Body of pancreas (tissue), 4 donors: ENCODE data around the gene MEIOSIN. TPM values are rescaled to one million over a fixed set of nuclear protein-coding genes. Genes with fewer than 3 reads are reported as not detected.
"Not testable (repeated sequence)": the region's sequence is repeated elsewhere in the genome, so short reads cannot be mapped to it uniquely, and the experiment has no call there.

ENCODE experiments used
- ATAC-seq: fragments of 150-250 bp; one replicate; pipeline ENCODE4 v1.9.1; 2016
- DNase-seq, 4 donors: peaks; one replicate each; pipeline ENCODE4 v3.0.0-alpha.2; 2019
- H3K27ac ChIP-seq, 4 donors: fragments of 200-600 bp; sonication (generic); 1 replicate in 3 of 4; 2 replicates in 1 of 4; pipeline versions ENCODE4 v1.5.1 to v1.6.1; 2016 to 2019; ENCODE audit warnings: mild to moderate bottlenecking in 1 of 4, mixed read lengths in 1 of 4, moderate library complexity in 1 of 4
- H3K27me3 ChIP-seq, 2 donors: fragments of 200-600 bp; sonication (generic); one replicate each; pipeline ENCODE4 v1.6.0; 2016; ENCODE audit warnings: mild to moderate bottlenecking in 1 of 2
- H3K36me3 ChIP-seq, 2 donors: fragments of 200-600 bp; sonication (generic); replicated peaks in 1 of 2; 2 replicates each; pipeline ENCODE4 v1.5.1; 2016; ENCODE audit warnings: low read depth in 2 of 2; ENCODE audit not compliant: insufficient read depth in 1 of 2
- H3K4me1 ChIP-seq: fragments of 200-600 bp; sonication (generic); one replicate; pipeline ENCODE4 v1.6.0; 2016
- H3K4me3 ChIP-seq, 2 donors: fragments of 200-600 bp; sonication (generic); 1 replicate in 1 of 2; 2 replicates in 1 of 2; pipeline ENCODE4 v1.5.1; 2016 to 2019
- H3K9me3 ChIP-seq, 3 donors: fragments of 200-600 bp; sonication (generic); 1 replicate in 2 of 3; 2 replicates in 1 of 3; pipeline ENCODE4 v1.5.1; 2016
- CTCF ChIP-seq, 7 experiments: fragments of 450-650 bp in 4 of 7; fragments of 200-600 bp in 3 of 7; sonication (generic) in 3 of 7; IDR thresholded peaks; one replicate each; pipeline ENCODE4 v1.5.1; 2016 to 2019; ENCODE audit warnings: antibody characterized with exemption in 7 of 7
- POLR2A ChIP-seq, 3 donors: fragments of 450-650 bp; IDR thresholded peaks; one replicate each; pipeline ENCODE4 v1.6.1; 2016; ENCODE audit warnings: antibody characterized with exemption in 3 of 3, mild to moderate bottlenecking in 2 of 3
- WGBS, 2 donors: methylation state at CpG; one replicate each; pipeline ENCODE4 v1.1.5; 2017; 5-methylcytosine and 5-hydroxymethylcytosine counted together
- intact Hi-C: fragments of 100-400 bp; cut with DNase I; formaldehyde crosslinking; loops from one replicate; pipeline ENCODE4 v1.15.1; 2023
- total RNA-seq, 2 donors: library from RNA; depleted of rRNA; stranded (reverse); fragments of >200 nt; gene quantifications; one replicate each; pipeline ENCODE4 v1.1.0, GENCODE V29; 2016

The MEIOSIN gene
- total RNA-seq, 2 donors from 2014 or later: not detected

DNA sequence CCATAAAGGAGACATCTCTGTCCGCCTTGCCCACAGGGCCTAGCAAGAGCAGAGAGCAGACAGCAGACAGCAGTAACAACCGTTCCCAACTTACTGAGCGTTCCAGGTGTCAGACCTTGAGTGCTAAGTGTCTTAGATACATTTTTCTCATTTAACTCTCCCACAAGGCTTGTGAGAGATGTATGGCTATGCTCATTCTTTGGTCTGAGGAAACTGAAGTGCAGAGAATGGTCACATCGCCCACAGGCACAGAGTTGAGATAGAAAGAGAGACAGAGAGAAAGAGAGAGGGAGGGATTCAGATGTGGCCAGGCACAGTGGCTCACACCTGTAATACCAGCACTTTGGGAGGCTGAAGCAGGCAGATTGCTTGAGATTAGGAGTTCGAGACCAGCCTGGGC lies 14.3 kb downstream of the MEIOSIN start:
- no peaks in the 10 kb centered on the region for H3K27me3 ChIP-seq
- no peaks in the 10 kb centered on the region for H3K4me1 ChIP-seq
- DNase-seq: no peak
- whole genome bisulfite sequencing, 2 donors: 73 to 74% methylated on average over 5 of the region's 5 CpGs
- no peaks in the 10 kb centered on the region for H3K9me3 ChIP-seq
- no peak for TF ChIP-seq POLR2A (IDR thresholded peaks at IDR 0.05)
- TF ChIP-seq CTCF (IDR thresholded peaks at IDR 0.05): no peak
- H3K27ac ChIP-seq: no peak overlapping the region
- no peaks in the 10 kb centered on the region for H3K36me3 ChIP-seq
- no peak overlapping the region for H3K4me3 ChIP-seq
- no peak for ATAC-seq
- intact Hi-C loops: no loop called here

GRCh38 chr19:45751483-45751882 lies 18.2 kb downstream of the MEIOSIN start:
- H3K27ac ChIP-seq, DNase-seq, intact Hi-C loops, ATAC-seq, H3K4me1 ChIP-seq, H3K27me3 ChIP-seq, H3K36me3 ChIP-seq, H3K4me3 ChIP-seq, H3K9me3 ChIP-seq: not testable (repeated sequence)
- WGBS, 2 donors: 86 to 88% methylated on average over 10 of the region's 10 CpGs

GRCh38 chr19:45752639-45753038 lies 19.4 kb downstream of the MEIOSIN start:
- H3K27me3 ChIP-seq: no peaks in the 10 kb centered on the region
- H3K9me3 ChIP-seq: no peaks in the 10 kb centered on the region
- ATAC-seq (no peak), DNase-seq (no peak)
- no peak for TF ChIP-seq CTCF (IDR thresholded peaks at IDR 0.05)
- TF ChIP-seq POLR2A (IDR thresholded peaks at IDR 0.05): no peak
- 92 to 93% methylated on average over 12 of the region's 12 CpGs for WGBS, 2 donors
- H3K4me3 ChIP-seq: no peak overlapping the region
- intact Hi-C loops: no loop called here
- H3K27ac ChIP-seq: no peak overlapping the region
- H3K4me1 ChIP-seq: no peaks in the 10 kb centered on the region
- no peaks in the 10 kb centered on the region for H3K36me3 ChIP-seq

DNA sequence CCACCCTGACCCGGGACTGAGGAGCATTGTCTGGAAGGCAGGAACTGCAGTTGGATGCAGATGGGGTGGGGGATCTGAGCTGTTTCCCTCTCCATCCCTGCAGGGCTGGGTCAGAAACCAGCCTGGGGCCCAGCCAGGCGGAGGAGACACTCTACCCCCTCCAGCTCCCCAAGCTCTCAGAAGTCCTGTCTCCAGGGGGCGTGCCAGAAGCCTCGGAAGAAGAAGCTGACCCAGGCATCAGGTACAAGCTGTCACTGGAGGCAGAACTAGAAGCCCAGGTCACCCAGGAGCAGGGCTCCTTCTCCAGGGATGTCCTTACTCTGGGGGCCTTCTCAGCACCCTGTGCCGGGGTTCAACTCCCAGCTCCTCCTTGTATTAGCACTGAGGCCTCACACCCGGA lies 20.3 kb downstream of the MEIOSIN start:
- Histone ChIP-seq H3K4me1 (no peaks in the 10 kb centered on the region), H3K27ac (no peak overlapping the region), H3K9me3 (no peaks in the 10 kb centered on the region), H3K27me3 (no peaks in the 10 kb centered on the region), H3K4me3 (no peak overlapping the region), H3K36me3 (no peaks in the 10 kb centered on the region)
- 62 to 86% methylated on average over 2 to 6 of the region's 6 CpGs for WGBS, 2 donors
- ATAC-seq (no peak), DNase-seq (peak in 1 of 4 donors; percentile 16)
- TF ChIP-seq CTCF (IDR thresholded peaks at IDR 0.05): no peak
- no peak for TF ChIP-seq POLR2A (IDR thresholded peaks at IDR 0.05)
- intact Hi-C loops: no loop called here

DNA sequence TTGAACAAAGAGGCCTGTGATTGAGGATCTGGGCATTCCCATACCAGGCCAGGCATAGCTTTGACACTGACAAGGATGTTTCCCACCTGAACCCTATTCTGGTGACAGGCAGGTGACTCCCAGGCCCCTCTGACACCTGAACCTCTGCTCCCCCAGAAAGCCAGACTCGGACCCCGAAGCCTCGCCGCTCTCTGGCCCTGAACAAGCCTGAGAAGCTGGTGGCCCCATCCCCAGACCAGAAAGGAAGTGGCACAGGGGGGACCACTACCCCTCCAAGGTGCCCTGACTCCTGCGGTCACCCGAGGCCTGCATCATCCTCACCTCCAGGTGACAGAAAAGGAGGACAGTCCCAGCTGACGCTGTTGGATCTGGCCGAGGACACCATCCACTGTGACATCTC lies 21.1 kb downstream of the MEIOSIN start:
- WGBS, 2 donors: 91 to 92% methylated on average over 2 to 8 of the region's 8 CpGs
- ATAC-seq: no peak
- no peaks in the 10 kb centered on the region for H3K9me3 ChIP-seq

More for the DNA sequence above, 21.1 kb downstream of the MEIOSIN start:
- no peaks in the 10 kb centered on the region for H3K27me3 ChIP-seq
- no peak for DNase-seq
- no peaks in the 10 kb centered on the region for H3K36me3 ChIP-seq
- intact Hi-C loops: no loop called here
- no peaks in the 10 kb centered on the region for H3K4me1 ChIP-seq
- TF ChIP-seq CTCF (IDR thresholded peaks at IDR 0.05): no peak
- no peak for TF ChIP-seq POLR2A (IDR thresholded peaks at IDR 0.05)
- H3K4me3 ChIP-seq: no peak overlapping the region
- H3K27ac ChIP-seq: no peak overlapping the region
